Activated CD8-positive, alpha-beta memory T cell treated with anti-CD3 and anti-CD28 coated beads for 24 hours (primary cell): ENCODE results near the gene FAM228B.
"Not testable (repeated sequence)": the region's sequence is repeated elsewhere in the genome, so short reads cannot be mapped to it uniquely, and the experiment has no call there.

ENCODE experiments used
- DNase-seq: peaks from one replicate; pipeline ENCODE4 v3.0.0-alpha.2; 2020

The FAM228B gene

DNA sequence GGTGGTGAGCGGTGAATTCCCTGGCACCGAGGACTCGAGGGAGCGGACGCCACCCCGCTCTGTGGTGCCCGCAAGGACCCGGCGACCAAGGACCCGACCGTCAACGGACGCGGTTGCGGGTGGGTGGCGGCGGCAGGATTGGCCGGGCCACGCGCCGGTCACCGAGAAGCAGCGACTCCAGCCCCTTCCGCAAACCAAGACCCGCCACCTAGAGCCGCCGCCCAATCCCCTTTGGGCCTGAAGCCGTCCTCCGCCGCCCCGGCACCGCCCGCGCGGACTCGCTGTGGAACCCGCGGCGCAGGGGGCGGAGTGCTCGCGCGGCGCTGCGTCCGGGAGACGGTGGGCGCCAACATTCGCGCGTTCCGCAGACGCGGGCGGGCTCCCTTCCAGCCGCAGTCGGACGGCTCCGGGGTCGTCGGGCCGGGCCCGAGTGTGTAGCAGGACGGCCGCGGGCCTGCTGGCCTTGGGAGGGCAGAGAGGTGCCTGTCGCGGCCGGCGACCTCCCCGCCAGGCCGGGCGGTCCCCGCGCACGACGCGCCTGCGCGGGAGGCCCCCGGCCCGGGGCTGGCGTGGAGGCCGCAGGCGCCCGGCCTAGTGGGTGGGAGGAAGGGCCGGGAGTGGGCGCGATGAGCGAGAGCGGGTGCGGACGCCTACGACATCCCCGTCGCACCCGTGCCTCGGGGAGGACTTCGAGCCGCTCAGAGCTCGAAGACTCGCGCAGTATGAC lies at the start of gene FAM228B, which contains the start of gene PFN4:
Gene FAM228B (plus strand): TSS at position 275 of the 727 bp plus-strand sequence. CDS start 893 bp downstream, outside the sequence.
Gene PFN4 (minus strand): TSS at position 140 of the 727 bp plus-strand sequence. CDS start 799 bp downstream, outside the sequence.
- DNase-seq = peak; percentile 88

GRCh38 chr2:24073816-24074215 lies 49.5 kb upstream of the FAM228B start:
- DNase-seq = no peak

DNA sequence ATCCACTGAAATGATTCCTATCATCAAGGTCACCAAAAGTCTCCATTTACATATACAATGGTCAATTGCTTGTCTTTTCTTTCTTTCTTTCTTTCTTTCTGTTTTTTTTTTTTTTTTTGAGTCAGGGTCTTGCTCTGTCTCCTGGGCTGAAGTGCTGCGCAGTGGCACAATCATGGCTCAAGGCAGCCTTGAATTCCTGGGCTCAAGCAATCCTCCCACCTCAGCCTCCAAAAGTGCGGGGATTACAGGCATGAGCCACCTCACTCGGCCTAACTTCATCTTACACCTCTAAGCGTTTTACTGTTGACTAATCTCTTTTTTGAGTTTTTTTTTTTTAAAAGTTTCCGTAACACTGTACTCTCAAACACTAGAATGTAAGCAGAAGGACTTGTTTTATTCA lies 48.0 kb upstream of the FAM228B start:
- DNase-seq = no peak

DNA sequence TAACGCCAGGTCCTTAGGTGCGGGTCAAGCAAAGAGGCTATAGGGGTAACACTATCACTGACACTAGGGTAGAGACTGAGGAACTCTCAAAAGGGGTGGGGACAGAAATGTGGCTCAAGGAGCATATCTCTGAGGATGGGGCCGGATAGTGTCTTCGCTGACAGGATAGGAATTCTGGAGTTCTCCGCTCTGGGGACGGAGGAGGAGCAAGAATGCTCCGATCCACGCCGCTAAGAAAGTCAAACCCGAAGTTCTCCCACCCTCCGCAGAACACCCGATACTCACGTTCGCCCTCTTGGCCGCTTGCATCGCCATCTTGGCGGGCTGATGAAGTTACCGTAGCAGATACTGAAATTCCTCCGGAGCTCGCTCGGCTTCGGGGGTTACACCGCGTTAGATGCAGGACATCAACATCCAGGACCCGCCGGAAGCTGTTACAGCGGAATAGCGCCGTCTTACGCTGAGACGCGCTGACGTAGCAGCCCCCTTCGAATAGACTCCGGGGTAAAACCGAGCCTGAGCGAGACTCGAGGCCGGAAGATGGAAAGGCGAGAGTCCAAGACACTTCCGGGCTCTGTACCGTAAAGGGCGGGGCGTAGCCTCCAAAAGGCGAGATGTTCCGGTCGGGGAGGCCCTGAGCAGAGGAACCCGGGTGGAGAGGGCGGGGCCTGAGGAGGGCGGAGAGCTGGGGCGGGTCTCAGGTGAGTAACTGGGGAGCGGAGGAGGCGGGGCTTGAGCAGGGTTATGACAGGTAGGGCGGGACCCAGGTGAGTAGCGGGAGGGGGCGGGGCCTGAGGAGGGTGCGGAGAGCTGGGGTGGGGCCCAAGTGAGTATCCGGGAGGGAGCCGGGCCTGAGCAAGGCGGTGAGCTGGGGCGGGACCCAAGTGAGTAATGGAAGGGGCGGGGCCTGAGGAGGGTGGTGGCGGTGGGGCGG lies 47.1 kb upstream of the FAM228B start, which contains the start of gene SF3B6:
Gene SF3B6 (minus strand): TSS at position 412 of the 934 bp plus-strand sequence. CDS start 97 bp downstream, at position 315.
- peak; percentile 99 for DNase-seq

- DNase-seq = no peak
Measured at GRCh38 chr2:24076849-24077534, 46.3 kb upstream of the FAM228B start.

GRCh38 chr2:24077535-24077877 lies 45.8 kb upstream of the FAM228B start:
- no peak for DNase-seq

DNA sequence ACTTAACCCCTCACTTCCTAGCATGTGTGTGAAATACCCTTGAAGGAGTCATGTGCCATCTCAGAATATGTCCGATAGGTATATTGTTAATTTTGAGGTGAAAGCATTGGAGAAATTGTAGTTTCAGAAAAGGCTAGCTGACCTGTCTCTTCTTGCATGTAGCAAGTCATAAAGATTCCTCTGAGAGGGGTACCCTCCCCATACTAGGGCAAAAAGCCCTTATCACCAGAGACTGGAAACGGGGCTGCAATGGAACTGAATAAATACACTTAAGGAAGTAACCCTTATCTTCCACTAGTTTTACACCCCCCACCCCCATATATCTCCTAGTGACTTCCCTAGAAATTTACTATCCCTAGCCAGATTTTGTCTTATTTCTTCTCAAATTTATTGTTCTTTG lies 45.4 kb upstream of the FAM228B start:
- DNase-seq = no peak

DNA sequence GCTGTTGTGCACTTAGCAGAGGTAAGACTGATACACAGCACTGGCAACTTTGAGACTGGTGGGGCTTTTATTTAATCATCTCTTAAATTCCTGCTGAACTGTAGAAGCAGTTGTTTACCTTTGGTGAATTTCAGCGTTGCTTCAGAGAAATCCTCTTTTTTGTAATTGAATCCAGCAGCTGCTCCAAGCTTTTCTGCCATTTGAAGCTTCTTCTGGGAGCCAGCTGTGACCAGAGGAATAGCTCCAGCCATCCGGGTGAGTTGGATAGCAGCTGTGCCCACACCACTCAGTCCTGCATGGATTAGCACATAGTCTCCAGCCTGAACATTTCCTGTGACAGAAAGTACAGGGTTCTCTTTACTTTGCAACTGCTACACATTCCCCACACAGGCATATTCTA lies 42.6 kb upstream of the FAM228B start:
- no peak for DNase-seq

- DNase-seq = no peak
Measured at GRCh38 chr2:24082787-24083566, 40.3 kb upstream of the FAM228B start.

DNA sequence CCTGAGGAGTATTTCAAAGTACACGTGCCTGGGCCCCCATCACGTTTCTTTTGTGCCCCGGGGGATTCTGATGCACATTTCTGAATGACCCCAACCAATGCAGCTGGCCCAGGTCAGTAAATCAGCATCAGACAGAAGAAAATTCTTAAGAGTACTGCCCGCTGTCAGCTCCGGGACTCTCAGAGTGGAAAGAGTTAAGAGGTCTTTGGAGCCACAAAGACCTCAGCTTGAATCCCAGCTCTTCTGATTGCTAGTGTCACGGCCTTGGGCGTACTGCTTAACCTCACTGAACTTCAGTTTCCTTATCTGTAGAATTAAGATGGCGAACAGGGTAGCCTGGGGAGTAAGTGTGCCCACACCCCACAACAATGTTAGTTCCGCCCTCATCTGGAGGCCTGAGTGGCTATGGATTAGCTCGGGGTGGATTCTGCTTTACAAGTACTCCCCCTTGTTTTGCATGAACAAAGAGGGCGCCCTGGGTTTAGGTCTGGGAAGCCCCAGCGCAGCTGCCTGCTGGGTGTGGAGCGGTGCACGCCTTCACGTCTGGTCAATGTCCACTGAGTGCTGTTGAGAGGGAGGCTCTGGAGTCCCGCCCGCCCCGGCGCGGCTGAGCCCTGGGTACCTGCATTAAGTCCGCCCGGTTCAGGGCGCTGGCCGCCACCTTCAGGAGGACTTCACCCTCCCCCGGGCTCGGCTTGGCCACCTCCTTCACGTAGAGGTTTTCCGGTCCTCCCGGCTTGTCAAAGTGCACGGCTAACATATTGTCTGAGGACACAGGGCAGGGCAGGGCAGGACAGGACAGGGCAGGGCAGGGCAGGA lies 39.5 kb upstream of the FAM228B start:
- DNase-seq = no peak

GRCh38 chr2:24084386-24085199 lies 38.7 kb upstream of the FAM228B start, which contains the start of gene TP53I3:
TSS of gene TP53I3 (minus strand) at chr2:24084834. CDS start at chr2:24084326, 508 bp downstream.
- peak; percentile 96 for DNase-seq

- no peak for DNase-seq
Measured at GRCh38 chr2:24085200-24085489, 38.1 kb upstream of the FAM228B start.

GRCh38 chr2:24086241-24086640 lies 37.0 kb upstream of the FAM228B start:
- DNase-seq = no peak

- no peak for DNase-seq
Measured at GRCh38 chr2:24087032-24087431, 36.2 kb upstream of the FAM228B start.

- DNase-seq = no peak
Measured at GRCh38 chr2:24088821-24089359, 34.4 kb upstream of the FAM228B start.

DNA sequence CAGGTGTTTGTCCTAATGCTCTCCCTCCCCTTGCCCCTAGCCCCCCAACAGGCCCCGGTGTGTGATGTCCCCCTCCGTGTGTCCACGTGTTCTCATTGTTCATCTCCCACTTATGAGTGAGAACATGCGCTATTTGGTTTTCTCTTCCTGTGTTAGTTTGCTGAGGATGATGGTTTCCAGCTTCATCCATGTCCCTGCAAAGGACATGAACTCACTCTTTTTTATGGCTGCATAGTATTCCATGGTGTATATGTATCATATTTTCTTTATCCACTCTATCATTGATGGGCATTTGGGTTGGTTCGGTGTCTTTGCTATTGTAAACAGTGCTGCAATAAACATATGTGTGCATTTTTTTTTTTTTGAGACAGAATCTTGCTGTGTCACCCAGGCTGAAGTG lies 30.0 kb upstream of the FAM228B start:
- not testable (repeated sequence) for DNase-seq

GRCh38 chr2:24095171-24095677 lies 28.0 kb upstream of the FAM228B start:
- DNase-seq = not testable (repeated sequence)

GRCh38 chr2:24100732-24101131 lies 22.5 kb upstream of the FAM228B start:
- not testable (repeated sequence) for DNase-seq

DNA sequence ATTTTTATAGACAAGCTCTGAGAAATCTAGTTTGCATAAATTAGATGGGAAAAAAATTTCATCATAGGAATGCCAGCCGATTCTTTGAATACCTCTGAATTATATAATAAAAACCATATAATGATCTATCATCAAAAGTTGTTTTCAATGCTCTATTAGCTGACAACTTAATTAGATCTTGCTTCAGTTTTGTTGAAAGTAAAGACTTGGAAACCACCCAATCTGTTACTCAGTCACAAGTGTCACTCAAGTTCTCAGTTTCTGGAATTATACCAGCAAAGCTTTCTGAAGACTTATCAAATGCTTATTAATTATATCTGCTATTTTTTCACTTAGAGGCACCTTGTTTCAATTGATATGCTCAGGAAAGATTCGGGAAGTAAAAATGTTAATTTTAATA lies 21.3 kb upstream of the FAM228B start:
- no peak for DNase-seq

DNA sequence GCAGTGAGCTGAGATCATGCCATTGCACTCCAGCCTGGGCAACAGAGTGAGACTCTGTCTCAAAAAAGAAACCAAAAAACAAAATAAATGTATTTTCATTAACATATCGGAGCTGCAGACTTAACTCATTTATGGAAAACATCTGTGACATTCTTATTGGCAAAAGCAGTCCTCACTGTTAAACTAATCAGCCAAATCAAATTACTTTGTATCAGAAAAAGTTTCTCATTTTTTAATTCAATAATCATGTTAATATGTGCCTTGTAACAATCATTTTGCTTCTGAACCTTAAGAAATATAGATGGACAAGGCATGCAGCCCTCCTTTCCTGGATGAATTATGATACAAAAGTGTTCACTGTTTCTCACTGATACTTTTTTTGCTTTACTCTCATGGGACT lies 20.6 kb upstream of the FAM228B start:
- no peak for DNase-seq
